ENCODE results near the gene CNOT6. TPM values are rescaled to one million over a fixed set of nuclear protein-coding genes. Genes with fewer than 3 reads are reported as not detected.

The CNOT6 gene
- total RNA-seq, 1 donor from 2014 or later: 26.6 TPM

GRCh38 chr5:180620014-180620413 is 125.8 kb downstream of the CNOT6 start:
- TF ChIP-seq CTCF (IDR thresholded peaks at IDR 0.05; ENCODE audit: insufficient read depth, low read length, severe bottlenecking): no peak
- H3K27me3 ChIP-seq (ENCODE audit: control insufficient read depth, insufficient read depth, low read length): no peaks in the 10 kb centered on the region
- FAIRE-seq: no peak
- no peak overlapping the region for H3K4me3 ChIP-seq (ENCODE audit: low read depth, low read length)
- no peaks in the 10 kb centered on the region for H3K36me3 ChIP-seq (ENCODE audit: control insufficient read depth, insufficient read depth, low read length)
- DNase-seq (ENCODE audit: low read depth): no peak

GRCh38 chr5:180621311-180621710 is 127.1 kb downstream of the CNOT6 start:
- DNase-seq (ENCODE audit: low read depth) (no peak), FAIRE-seq (no peak)
- Histone ChIP-seq H3K27me3 (ENCODE audit: control insufficient read depth, insufficient read depth, low read length) (no peaks in the 10 kb centered on the region), H3K4me3 (ENCODE audit: low read depth, low read length) (no peak overlapping the region), H3K36me3 (ENCODE audit: control insufficient read depth, insufficient read depth, low read length) (no peaks in the 10 kb centered on the region)
- no peak for TF ChIP-seq CTCF (IDR thresholded peaks at IDR 0.05; ENCODE audit: insufficient read depth, low read length, severe bottlenecking)

GRCh38 chr5:180622910-180623309 is 128.7 kb downstream of the CNOT6 start:
- no peaks in the 10 kb centered on the region for H3K27me3 ChIP-seq (ENCODE audit: control insufficient read depth, insufficient read depth, low read length)
- no peak for DNase-seq (ENCODE audit: low read depth)
- no peak for TF ChIP-seq CTCF (IDR thresholded peaks at IDR 0.05; ENCODE audit: insufficient read depth, low read length, severe bottlenecking)
- no peak for FAIRE-seq
- H3K36me3 ChIP-seq (ENCODE audit: control insufficient read depth, insufficient read depth, low read length): no peaks in the 10 kb centered on the region
- H3K4me3 ChIP-seq (ENCODE audit: low read depth, low read length): no peak overlapping the region

- H3K36me3 ChIP-seq (ENCODE audit: control insufficient read depth, insufficient read depth, low read length): no peaks in the 10 kb centered on the region
- DNase-seq (ENCODE audit: low read depth) (no peak), FAIRE-seq (no peak)
- no peaks in the 10 kb centered on the region for H3K27me3 ChIP-seq (ENCODE audit: control insufficient read depth, insufficient read depth, low read length)
- TF ChIP-seq CTCF (IDR thresholded peaks at IDR 0.05; ENCODE audit: insufficient read depth, low read length, severe bottlenecking): no peak
- H3K4me3 ChIP-seq (ENCODE audit: low read depth, low read length): no peak overlapping the region
Observed at GRCh38 chr5:180623411-180623834, 129.2 kb downstream of the CNOT6 start.

GRCh38 chr5:180623844-180624243 is 129.7 kb downstream of the CNOT6 start:
- no peaks in the 10 kb centered on the region for H3K27me3 ChIP-seq (ENCODE audit: control insufficient read depth, insufficient read depth, low read length)
- no peak for DNase-seq (ENCODE audit: low read depth)
- H3K36me3 ChIP-seq (ENCODE audit: control insufficient read depth, insufficient read depth, low read length): no peaks in the 10 kb centered on the region
- no peak for FAIRE-seq
- H3K4me3 ChIP-seq (ENCODE audit: low read depth, low read length): no peak overlapping the region
- TF ChIP-seq CTCF (IDR thresholded peaks at IDR 0.05; ENCODE audit: insufficient read depth, low read length, severe bottlenecking): no peak

GRCh38 chr5:180624587-180624986 is 130.4 kb downstream of the CNOT6 start:
- TF ChIP-seq CTCF (IDR thresholded peaks at IDR 0.05; ENCODE audit: insufficient read depth, low read length, severe bottlenecking): no peak
- Histone ChIP-seq H3K27me3 (ENCODE audit: control insufficient read depth, insufficient read depth, low read length) (no peaks in the 10 kb centered on the region), H3K36me3 (ENCODE audit: control insufficient read depth, insufficient read depth, low read length) (no peaks in the 10 kb centered on the region), H3K4me3 (ENCODE audit: low read depth, low read length) (no peak overlapping the region)
- no peak for FAIRE-seq
- no peak for DNase-seq (ENCODE audit: low read depth)
